ENCODE data around the gene ADCY9. TPM values are rescaled to one million over a fixed set of nuclear protein-coding genes. Genes with fewer than 3 reads are reported as not detected.

The ADCY9 gene
- total RNA-seq, 1 experiment from 2014 or later = 7.8 TPM

- peak; percentile 66 for DNase-seq (ENCODE audit: low read depth)
These were observed 7.5 kb upstream of the ADCY9 start for GRCh38 chr16:4123616-4124300.

GRCh38 chr16:4120176-4120575, 3.9 kb upstream of the ADCY9 start:
- DNase-seq (ENCODE audit: low read depth) = no peak

DNA sequence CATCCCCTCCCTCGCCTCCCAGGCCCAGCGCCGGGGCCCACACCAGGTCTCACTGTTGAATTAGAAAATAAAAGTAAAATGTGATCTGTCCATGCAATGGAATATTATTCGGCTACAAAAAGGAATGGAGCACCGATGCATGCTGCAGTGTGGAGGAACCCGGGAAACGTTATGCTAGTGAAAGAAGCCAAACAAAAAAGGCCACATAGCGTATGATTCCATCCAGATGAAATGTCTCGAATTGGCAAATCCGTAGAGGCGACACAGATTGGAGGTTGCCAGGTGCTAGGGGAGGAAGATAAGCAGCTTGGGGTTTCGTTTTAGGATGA, 972 bp upstream of the ADCY9 start:
- no peak for DNase-seq (ENCODE audit: low read depth)

GRCh38 chr16:4115949-4116318, 308 bp downstream of the ADCY9 start:
- DNase-seq (ENCODE audit: low read depth) = no peak

- DNase-seq (ENCODE audit: low read depth) = peak; percentile 65
These were observed 863 bp downstream of the ADCY9 start for GRCh38 chr16:4115209-4115948.

DNA sequence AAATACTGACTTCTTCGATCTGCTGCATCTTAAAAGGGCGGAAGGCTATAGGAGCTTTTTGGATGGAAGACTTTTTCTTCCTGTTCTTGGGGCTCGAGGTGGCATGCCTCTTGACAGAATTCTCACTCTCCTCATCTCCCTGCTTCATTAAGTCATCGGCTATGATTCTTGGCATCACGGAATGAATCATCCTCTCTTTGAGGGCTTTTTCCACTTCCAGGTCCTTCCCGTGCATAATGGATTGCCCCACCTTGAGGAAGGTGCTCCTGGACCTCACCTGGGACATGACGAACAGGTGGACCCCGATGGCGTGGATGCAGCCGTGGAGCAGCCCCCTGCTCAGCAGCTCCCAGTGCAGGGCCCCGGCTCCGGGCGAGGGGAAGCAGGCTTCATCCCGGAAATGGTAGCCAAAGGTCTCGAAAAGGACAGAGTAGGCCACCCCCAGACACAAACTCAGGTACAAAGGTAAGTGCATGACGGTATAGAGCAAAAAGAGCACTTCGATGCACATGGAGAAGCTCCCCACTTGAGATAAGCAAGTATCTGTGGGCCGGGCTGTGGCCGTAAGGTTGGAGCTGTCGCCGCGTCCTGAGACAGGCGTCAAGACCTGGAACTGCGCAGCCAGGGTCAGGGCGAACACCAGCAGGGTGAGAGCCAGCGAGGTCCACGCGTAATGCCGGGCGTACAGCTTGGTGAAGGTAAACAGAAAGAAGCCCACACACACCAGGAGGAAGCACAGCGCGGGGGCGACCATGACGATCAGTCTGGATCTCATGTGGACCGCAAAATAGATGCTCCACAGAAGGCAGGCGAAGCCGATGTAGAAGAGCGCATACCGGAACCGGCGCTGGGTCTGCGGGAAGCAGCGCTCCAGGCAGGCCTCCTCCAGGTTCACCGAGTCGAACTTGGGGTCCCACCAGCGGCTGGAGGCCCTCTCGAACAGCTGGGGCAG, 1.7 kb downstream of the ADCY9 start:
- no peak for DNase-seq (ENCODE audit: low read depth)

GRCh38 chr16:4113358-4114256, 2.6 kb downstream of the ADCY9 start:
- no peak for DNase-seq (ENCODE audit: low read depth)

DNA sequence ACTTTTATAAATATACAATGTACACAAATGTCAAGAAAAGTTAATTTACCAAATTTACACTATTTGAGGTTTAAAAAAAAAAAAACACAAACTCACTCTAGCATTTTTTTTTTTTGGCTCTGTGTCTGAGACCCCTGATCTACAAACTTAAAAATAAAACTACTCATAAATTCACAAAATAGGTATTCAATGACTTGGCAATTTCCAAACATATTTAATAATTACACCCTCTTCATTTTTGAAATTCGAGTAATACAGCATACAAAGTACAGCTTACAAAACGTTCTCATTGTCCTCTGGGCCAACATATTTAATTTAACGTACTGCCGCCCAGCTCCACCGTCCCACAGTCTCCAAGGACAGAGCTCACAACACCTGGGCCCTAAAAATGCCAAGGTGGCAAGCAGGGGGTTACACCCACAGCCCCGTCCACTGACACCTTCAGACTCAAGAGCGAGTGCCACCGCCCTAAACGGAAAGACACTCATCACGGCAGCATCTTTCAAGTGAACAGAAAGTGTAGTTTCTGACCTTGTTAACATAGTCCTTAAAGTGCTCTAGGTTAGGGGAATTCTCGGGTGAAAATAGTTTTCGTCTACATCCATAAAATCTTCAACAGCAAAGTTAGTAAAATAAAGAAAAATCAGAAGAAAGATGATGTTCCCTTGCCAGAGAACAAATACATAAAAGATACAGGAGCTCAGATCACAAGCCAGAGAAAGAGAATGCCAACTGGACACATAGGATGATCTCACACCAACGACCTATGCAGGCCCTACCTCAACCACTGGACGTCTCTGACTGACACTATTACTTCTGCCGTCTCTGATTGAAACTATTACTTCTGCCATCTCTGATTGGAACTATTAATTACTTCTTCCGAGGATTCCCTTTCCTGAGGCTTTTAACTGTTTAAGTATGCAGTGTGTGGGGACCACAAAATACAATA, 4.2 kb downstream of the ADCY9 start:
- DNase-seq (ENCODE audit: low read depth) = peak; percentile 32

GRCh38 chr16:4110680-4111079, 5.6 kb downstream of the ADCY9 start:
- no peak for DNase-seq (ENCODE audit: low read depth)

- DNase-seq (ENCODE audit: low read depth) = no peak
These were observed 6.2 kb downstream of the ADCY9 start for GRCh38 chr16:4110065-4110464.

DNA sequence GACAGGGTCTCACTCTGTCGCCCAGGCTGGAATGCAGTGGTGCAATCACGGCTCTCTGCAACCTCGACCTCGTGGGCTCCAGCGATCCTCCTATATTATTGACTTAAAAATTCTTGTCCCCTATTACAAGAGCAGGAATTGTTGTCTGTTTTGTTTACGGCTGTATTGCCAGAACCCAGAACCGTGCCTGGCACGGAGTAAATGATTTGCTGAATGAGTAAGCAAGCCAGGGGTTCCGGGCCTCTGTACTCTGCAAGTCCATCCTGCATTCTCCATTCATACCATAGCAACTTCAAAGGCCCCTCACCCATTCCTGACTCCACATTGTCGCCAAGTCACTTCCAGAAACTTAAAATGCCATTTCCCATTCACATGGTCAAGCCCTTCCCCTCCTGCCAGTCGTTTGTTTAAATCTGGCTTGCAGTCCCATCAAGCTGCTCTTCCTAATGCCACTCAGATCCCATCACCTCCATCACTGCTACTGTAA, 6.9 kb downstream of the ADCY9 start:
- DNase-seq (ENCODE audit: low read depth) = no peak

GRCh38 chr16:4106516-4106915, 9.7 kb downstream of the ADCY9 start:
- no peak for DNase-seq (ENCODE audit: low read depth)

DNA sequence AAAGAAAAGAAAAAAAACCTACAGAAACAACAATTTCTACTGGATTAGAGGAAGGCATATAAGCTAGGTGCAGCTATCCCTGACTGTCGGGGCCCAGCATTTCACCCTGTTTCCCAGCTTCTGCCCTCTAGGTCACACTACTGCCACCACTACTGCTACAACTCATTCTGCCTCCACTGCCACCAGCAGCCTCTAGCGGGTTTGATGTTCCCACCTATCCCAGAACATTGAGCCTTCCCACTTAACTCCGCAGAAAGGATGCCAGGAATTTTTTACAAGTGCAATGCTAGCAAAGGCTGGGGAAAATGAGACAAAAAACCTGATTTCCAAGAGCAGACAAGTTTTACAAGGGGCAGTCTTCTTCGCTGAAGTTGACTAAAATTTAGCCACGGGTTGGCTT, 10.4 kb downstream of the ADCY9 start:
- no peak for DNase-seq (ENCODE audit: low read depth)

- DNase-seq (ENCODE audit: low read depth) = no peak
These were observed 12.5 kb downstream of the ADCY9 start for GRCh38 chr16:4103745-4104144.

DNA sequence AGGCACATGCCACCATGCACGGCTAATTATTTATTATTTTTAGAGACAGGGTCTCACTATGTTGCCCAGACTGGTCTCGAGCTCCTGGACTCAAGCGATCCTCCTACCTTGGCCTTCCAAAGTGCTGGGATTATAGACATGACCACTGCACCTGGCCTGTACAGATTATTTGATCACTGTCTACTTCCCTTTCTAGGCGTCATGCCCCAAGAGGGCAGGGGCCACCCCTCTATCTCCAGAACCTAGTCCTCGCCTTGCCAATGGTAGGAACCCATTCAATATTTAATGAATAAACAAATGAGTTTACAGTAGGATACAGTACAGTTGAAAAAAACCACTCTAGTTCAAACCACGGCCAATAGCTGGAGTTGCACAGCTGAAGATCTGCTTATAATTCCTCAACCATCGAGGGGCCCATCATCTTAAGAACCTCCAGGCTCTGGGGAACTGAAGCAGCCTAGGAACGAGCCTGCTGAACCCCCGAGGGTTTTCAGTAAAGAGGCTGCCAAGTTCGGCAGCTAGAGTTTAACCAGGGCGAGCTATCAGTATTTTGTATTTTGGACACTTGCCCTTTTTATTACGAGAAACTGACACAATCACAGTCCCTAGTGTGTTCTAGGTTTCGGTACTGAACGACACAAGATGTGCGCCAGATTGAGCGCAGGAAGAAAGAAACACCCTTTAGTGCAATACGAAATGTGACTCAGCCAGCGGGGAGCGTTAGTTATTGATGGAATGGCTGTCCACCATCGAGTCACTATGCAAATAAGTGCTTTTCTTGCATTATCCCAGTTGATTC, 14.6 kb downstream of the ADCY9 start:
- no peak for DNase-seq (ENCODE audit: low read depth)

DNA sequence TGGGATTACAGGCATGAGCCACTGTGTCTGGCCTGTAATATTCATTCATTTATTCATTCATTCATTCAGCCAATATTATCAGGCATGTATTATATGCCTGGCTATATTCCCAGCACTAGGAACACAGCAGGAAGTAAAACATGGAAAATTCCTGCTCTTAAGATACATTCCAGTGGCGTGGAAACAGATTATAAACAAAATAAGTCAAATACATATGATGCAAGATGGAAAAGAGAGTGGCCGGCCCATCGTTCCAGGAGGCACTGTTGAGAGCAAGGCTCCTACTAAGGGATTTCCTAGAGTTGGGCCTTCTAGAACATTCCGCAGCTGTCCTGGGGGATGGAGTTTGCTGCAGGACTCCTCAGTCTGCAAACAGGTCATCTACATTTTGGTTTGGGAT, 17.7 kb downstream of the ADCY9 start:
- no peak for DNase-seq (ENCODE audit: low read depth)

GRCh38 chr16:4097826-4098240, 18.4 kb downstream of the ADCY9 start:
- no peak for DNase-seq (ENCODE audit: low read depth)

GRCh38 chr16:4096509-4096908, 19.7 kb downstream of the ADCY9 start:
- no peak for DNase-seq (ENCODE audit: low read depth)

DNA sequence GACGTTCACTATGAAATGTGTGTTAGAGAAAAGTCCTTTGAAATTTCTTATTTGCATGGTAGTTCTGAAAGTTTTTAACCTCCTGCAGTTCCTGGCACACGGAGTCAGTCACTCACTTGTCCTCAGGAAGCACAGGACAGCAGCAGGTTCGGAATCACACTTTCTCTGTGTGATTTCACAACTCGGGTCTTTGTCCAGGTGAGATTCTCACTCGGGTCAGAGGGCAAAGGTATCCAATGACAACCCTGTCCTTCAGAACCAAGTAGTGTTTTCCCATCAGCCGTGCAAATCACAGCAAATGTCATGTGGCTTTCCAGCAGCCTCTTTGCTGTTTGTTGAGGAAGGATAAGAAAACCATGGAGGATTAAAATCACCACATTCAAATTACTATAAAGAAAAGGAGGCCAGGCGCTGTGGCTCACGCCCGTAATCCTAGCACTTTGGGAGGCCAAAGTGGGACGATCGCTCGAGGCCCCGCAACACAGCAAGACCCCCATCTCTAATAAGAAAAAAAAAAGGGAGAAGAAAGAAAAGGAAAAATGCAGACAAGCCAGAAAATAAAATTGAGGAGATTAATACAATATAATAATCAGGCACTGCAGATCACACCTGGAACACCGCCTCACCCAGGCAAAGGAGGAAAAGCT, 22.0 kb downstream of the ADCY9 start:
- no peak for DNase-seq (ENCODE audit: low read depth)

Data from RPMI7951 (cell line).